HepG2 (cell line): ENCODE results near the gene PPP1R13L.

Experiments
- POLR2AphosphoS5 ChIP-seq: IDR thresholded peaks from 2 replicates; pipeline ENCODE4 v1.6.1; 2012; ENCODE audit warnings: low read depth, low read length
- SUZ12 ChIP-seq: fragments of 150-350 bp; IDR thresholded peaks from 2 replicates; pipeline ENCODE4 v1.6.1; 2014; ENCODE audit warnings: low read depth, low read length
- ZNF205 ChIP-seq: IDR thresholded peaks from 2 replicates; pipeline ENCODE4 v1.6.1; 2018; ENCODE audit warnings: missing biosample characterization, missing genetic modification reagents
- TF ChIP-seq, protein P1 (sequence below): sonication (generic); formaldehyde crosslinking; IDR thresholded peaks from 2 replicates; pipeline ENCODE4 v1.4.0; 2020; ENCODE audit warnings: missing genetic modification reagents, borderline replicate concordance
- TF ChIP-seq, protein P2 (sequence below): sonication (generic); formaldehyde crosslinking; IDR thresholded peaks from 2 replicates; pipeline ENCODE4 v1.8.0; 2022; ENCODE audit warnings: mild to moderate bottlenecking, missing genetic modification reagents
- TF ChIP-seq, protein P3 (sequence below): sonication (generic); formaldehyde crosslinking; IDR thresholded peaks from 2 replicates; pipeline ENCODE4 v1.5.0; 2020; ENCODE audit warnings: mild to moderate bottlenecking, missing genetic modification reagents, moderate library complexity
- TF ChIP-seq, protein P4 (sequence below): sonication (generic); formaldehyde crosslinking; IDR thresholded peaks from 2 replicates; pipeline ENCODE4 v1.5.0; 2020; ENCODE audit warnings: mild to moderate bottlenecking, missing genetic modification reagents

DNA sequence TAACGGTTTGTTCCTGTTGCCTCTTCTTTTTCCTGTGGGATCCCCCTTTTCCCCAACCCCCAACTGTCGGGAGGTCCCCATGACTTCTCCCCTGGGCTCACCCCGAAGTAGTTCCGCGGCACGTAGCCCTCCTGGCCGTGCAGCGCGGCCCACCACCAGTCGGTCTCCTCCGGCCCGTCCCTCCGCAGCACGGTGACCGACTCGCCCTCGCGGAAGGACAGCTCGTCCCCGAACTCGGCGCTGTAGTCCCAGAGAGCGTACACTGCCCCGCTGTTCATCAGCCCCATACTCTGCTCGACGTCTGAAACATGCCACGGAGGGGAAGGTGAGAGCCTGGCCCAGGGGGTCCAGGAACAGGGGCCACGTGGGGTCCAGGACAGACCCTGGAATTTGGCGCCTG lies 22.4 kb downstream of the PPP1R13L start:
- TF ChIP-seq, protein P1, sequence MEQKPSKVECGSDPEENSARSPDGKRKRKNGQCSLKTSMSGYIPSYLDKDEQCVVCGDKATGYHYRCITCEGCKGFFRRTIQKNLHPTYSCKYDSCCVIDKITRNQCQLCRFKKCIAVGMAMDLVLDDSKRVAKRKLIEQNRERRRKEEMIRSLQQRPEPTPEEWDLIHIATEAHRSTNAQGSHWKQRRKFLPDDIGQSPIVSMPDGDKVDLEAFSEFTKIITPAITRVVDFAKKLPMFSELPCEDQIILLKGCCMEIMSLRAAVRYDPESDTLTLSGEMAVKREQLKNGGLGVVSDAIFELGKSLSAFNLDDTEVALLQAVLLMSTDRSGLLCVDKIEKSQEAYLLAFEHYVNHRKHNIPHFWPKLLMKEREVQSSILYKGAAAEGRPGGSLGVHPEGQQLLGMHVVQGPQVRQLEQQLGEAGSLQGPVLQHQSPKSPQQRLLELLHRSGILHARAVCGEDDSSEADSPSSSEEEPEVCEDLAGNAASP: no peak
- TF ChIP-seq, protein P2, sequence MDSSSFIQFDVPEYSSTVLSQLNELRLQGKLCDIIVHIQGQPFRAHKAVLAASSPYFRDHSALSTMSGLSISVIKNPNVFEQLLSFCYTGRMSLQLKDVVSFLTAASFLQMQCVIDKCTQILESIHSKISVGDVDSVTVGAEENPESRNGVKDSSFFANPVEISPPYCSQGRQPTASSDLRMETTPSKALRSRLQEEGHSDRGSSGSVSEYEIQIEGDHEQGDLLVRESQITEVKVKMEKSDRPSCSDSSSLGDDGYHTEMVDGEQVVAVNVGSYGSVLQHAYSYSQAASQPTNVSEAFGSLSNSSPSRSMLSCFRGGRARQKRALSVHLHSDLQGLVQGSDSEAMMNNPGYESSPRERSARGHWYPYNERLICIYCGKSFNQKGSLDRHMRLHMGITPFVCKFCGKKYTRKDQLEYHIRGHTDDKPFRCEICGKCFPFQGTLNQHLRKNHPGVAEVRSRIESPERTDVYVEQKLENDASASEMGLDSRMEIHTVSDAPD (CRISPR knock-in tag): no peak
- no peak for TF ChIP-seq SUZ12
- TF ChIP-seq, protein P3, sequence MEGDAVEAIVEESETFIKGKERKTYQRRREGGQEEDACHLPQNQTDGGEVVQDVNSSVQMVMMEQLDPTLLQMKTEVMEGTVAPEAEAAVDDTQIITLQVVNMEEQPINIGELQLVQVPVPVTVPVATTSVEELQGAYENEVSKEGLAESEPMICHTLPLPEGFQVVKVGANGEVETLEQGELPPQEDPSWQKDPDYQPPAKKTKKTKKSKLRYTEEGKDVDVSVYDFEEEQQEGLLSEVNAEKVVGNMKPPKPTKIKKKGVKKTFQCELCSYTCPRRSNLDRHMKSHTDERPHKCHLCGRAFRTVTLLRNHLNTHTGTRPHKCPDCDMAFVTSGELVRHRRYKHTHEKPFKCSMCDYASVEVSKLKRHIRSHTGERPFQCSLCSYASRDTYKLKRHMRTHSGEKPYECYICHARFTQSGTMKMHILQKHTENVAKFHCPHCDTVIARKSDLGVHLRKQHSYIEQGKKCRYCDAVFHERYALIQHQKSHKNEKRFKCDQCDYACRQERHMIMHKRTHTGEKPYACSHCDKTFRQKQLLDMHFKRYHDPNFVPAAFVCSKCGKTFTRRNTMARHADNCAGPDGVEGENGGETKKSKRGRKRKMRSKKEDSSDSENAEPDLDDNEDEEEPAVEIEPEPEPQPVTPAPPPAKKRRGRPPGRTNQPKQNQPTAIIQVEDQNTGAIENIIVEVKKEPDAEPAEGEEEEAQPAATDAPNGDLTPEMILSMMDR (CRISPR knock-in tag): no peak
- TF ChIP-seq, protein P4, sequence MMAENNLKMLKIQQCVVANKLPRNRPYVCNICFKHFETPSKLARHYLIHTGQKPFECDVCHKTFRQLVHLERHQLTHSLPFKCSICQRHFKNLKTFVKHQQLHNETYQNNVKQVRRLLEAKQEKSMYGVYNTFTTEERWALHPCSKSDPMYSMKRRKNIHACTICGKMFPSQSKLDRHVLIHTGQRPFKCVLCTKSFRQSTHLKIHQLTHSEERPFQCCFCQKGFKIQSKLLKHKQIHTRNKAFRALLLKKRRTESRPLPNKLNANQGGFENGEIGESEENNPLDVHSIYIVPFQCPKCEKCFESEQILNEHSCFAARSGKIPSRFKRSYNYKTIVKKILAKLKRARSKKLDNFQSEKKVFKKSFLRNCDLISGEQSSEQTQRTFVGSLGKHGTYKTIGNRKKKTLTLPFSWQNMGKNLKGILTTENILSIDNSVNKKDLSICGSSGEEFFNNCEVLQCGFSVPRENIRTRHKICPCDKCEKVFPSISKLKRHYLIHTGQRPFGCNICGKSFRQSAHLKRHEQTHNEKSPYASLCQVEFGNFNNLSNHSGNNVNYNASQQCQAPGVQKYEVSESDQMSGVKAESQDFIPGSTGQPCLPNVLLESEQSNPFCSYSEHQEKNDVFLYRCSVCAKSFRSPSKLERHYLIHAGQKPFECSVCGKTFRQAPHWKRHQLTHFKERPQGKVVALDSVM (CRISPR knock-in tag): no peak
- TF ChIP-seq ZNF205 (CRISPR knock-in tag): no peak
- no peak for TF ChIP-seq POLR2AphosphoS5
